GM21529 (cell line): ENCODE data around the gene SNAI3.
A peak's percentile ranks its signal among the peaks of the same experiment; 100 is the strongest.

ENCODE experiments used
- ATAC-seq: cut with Tn5 transposase; IDR thresholded peaks from one replicate; pipeline ENCODE4 v1.9.1; 2021; ENCODE audit not compliant: unreplicated experiment

SNAI3 gene

GRCh38 chr16:88651989-88652761 is 34.1 kb downstream of the SNAI3 start:
- ATAC-seq, result no peak

GRCh38 chr16:88651276-88651988 is 34.9 kb downstream of the SNAI3 start:
- ATAC-seq, result peak; percentile 80

GRCh38 chr16:88650749-88651275 is 35.5 kb downstream of the SNAI3 start, which contains the start of gene CYBA:
Gene CYBA (minus strand): TSS chr16:88651053. CDS start chr16:88651013, 40 bp downstream.
- ATAC-seq, result peak; percentile 74

GRCh38 chr16:88649924-88650748 is 36.2 kb downstream of the SNAI3 start:
- peak; percentile 7 for ATAC-seq

GRCh38 chr16:88649195-88649923 is 36.9 kb downstream of the SNAI3 start:
- ATAC-seq, result no peak

GRCh38 chr16:88647178-88648070 is 38.9 kb downstream of the SNAI3 start:
- no peak for ATAC-seq

- no peak for ATAC-seq
Measured at GRCh38 chr16:88646345-88647034, 39.8 kb downstream of the SNAI3 start.

- ATAC-seq, result no peak
Measured at GRCh38 chr16:88645941-88646340, 40.4 kb downstream of the SNAI3 start.

GRCh38 chr16:88645455-88645854 is 40.9 kb downstream of the SNAI3 start:
- no peak for ATAC-seq

- ATAC-seq, result no peak
Measured at GRCh38 chr16:88643644-88643932, 42.7 kb downstream of the SNAI3 start.

GRCh38 chr16:88642881-88643643 is 43.2 kb downstream of the SNAI3 start:
- ATAC-seq, result no peak

- ATAC-seq, result no peak
Measured at GRCh38 chr16:88640498-88641247, 45.6 kb downstream of the SNAI3 start.

GRCh38 chr16:88640039-88640495 is 46.2 kb downstream of the SNAI3 start:
- no peak for ATAC-seq

- no peak for ATAC-seq
Measured at GRCh38 chr16:88639231-88640038, 46.9 kb downstream of the SNAI3 start.

GRCh38 chr16:88638323-88639230 is 47.7 kb downstream of the SNAI3 start, which contains the start of gene IL17C:
Gene IL17C (plus strand): TSS chr16:88638572. CDS start chr16:88638642, 70 bp downstream.
- ATAC-seq, result no peak
